Transverse colon (tissue), 4 donors: Measurements from ENCODE around the gene PRPF40B.

Experiments
- CTCF ChIP-seq, 5 experiments: fragments of 200-600 bp in 3 of 5; fragments of 450-650 bp in 2 of 5; sonication (generic) in 3 of 5; IDR thresholded peaks; 1 replicate in 2 of 5; 2 replicates in 3 of 5; pipeline ENCODE4 v1.5.1; 2016 to 2017; ENCODE audit warnings: antibody characterized with exemption in 5 of 5, inconsistent platforms in 3 of 5, mild to moderate bottlenecking in 2 of 5, moderate library complexity in 1 of 5
- POLR2A ChIP-seq: fragments of 450-650 bp; IDR thresholded peaks from one replicate; pipeline ENCODE4 v1.6.1; 2016; ENCODE audit warnings: antibody characterized with exemption, mild to moderate bottlenecking, moderate library complexity
- POLR2AphosphoS5 ChIP-seq, 3 donors: sonication (generic); formaldehyde crosslinking; IDR thresholded peaks; one replicate each; pipeline ENCODE4 v1.6.1; 2016; ENCODE audit warnings: antibody characterized with exemption in 3 of 3

- TF ChIP-seq CTCF (IDR thresholded peaks at IDR 0.05) (no peak), POLR2A (no peak), POLR2AphosphoS5 (IDR thresholded peaks at IDR 0.05) (no peak)
These were observed 47.8 kb downstream of the PRPF40B start for GRCh38 chr12:49671031-49671765.
